ENCODE measurements around the gene SIPA1L3.

Gene SIPA1L3

GRCh38 chr19:38004521-38005223 is 97.7 kb downstream of the SIPA1L3 start:
- H4K20me1 ChIP-seq (ENCODE audit: insufficient read depth), result no peaks in the 10 kb centered on the region
- H3K4me3 ChIP-seq (IDR thresholded peaks at IDR 0.05; ENCODE audit: insufficient read depth, low read depth, low read length), result no peak overlapping the region
- no peak for TF ChIP-seq CTCF (conservative IDR thresholded peaks at IDR 0.05; ENCODE audit: low read depth, low read length)
- no peaks in the 10 kb centered on the region for H3K27me3 ChIP-seq (ENCODE audit: insufficient read depth, low read depth)
- H3K4me1 ChIP-seq (ENCODE audit: low read depth, poor library complexity, severe bottlenecking), result no peaks in the 10 kb centered on the region
- no peak overlapping the region for H3K4me2 ChIP-seq
- H3K79me2 ChIP-seq (ENCODE audit: insufficient read depth, low read depth), result no peaks in the 10 kb centered on the region
- H2AFZ ChIP-seq (ENCODE audit: low read depth), result no peak overlapping the region
- no peak overlapping the region for H3K9ac ChIP-seq
- H3K36me3 ChIP-seq (ENCODE audit: insufficient read depth), result no peaks in the 10 kb centered on the region
- no peak overlapping the region for H3K27ac ChIP-seq

GRCh38 chr19:38005224-38005614 is 98.2 kb downstream of the SIPA1L3 start:
- Histone ChIP-seq H3K27ac (no peak overlapping the region), H3K4me1 (ENCODE audit: low read depth, poor library complexity, severe bottlenecking) (no peaks in the 10 kb centered on the region), H4K20me1 (ENCODE audit: insufficient read depth) (no peaks in the 10 kb centered on the region), H2AFZ (ENCODE audit: low read depth) (no peak overlapping the region), H3K79me2 (ENCODE audit: insufficient read depth, low read depth) (no peaks in the 10 kb centered on the region), H3K27me3 (ENCODE audit: insufficient read depth, low read depth) (no peaks in the 10 kb centered on the region), H3K4me2 (no peak overlapping the region), H3K9ac (no peak overlapping the region), H3K4me3 (IDR thresholded peaks at IDR 0.05; ENCODE audit: insufficient read depth, low read depth, low read length) (no peak overlapping the region), H3K36me3 (ENCODE audit: insufficient read depth) (no peaks in the 10 kb centered on the region)
- TF ChIP-seq CTCF (conservative IDR thresholded peaks at IDR 0.05; ENCODE audit: low read depth, low read length), result no peak

- Histone ChIP-seq H3K4me3 (IDR thresholded peaks at IDR 0.05; ENCODE audit: insufficient read depth, low read depth, low read length) (no peak overlapping the region), H3K4me1 (ENCODE audit: low read depth, poor library complexity, severe bottlenecking) (no peaks in the 10 kb centered on the region), H3K27me3 (ENCODE audit: insufficient read depth, low read depth) (no peaks in the 10 kb centered on the region), H3K36me3 (ENCODE audit: insufficient read depth) (no peaks in the 10 kb centered on the region), H3K9ac (no peak overlapping the region), H3K4me2 (no peak overlapping the region), H2AFZ (ENCODE audit: low read depth) (no peak overlapping the region), H3K27ac (no peak overlapping the region), H4K20me1 (ENCODE audit: insufficient read depth) (no peaks in the 10 kb centered on the region), H3K79me2 (ENCODE audit: insufficient read depth, low read depth) (no peaks in the 10 kb centered on the region)
- no peak for TF ChIP-seq CTCF (conservative IDR thresholded peaks at IDR 0.05; ENCODE audit: low read depth, low read length)
Observed at GRCh38 chr19:38006361-38007045, 99.5 kb downstream of the SIPA1L3 start.

- Histone ChIP-seq H3K36me3 (ENCODE audit: insufficient read depth) (no peaks in the 10 kb centered on the region), H3K4me3 (IDR thresholded peaks at IDR 0.05; ENCODE audit: insufficient read depth, low read depth, low read length) (no peak overlapping the region), H3K79me2 (ENCODE audit: insufficient read depth, low read depth) (no peaks in the 10 kb centered on the region), H3K27me3 (ENCODE audit: insufficient read depth, low read depth) (no peaks in the 10 kb centered on the region), H3K9ac (no peak overlapping the region), H4K20me1 (ENCODE audit: insufficient read depth) (no peaks in the 10 kb centered on the region), H3K4me1 (ENCODE audit: low read depth, poor library complexity, severe bottlenecking) (no peaks in the 10 kb centered on the region), H2AFZ (ENCODE audit: low read depth) (no peak overlapping the region), H3K27ac (no peak overlapping the region), H3K4me2 (no peak overlapping the region)
- TF ChIP-seq CTCF (conservative IDR thresholded peaks at IDR 0.05; ENCODE audit: low read depth, low read length), result no peak
Observed at GRCh38 chr19:38009650-38010242, 102.7 kb downstream of the SIPA1L3 start.

Measured in KMS-11 (cell line).